ENCODE results near the gene FOXN4.

Gene FOXN4

DNA sequence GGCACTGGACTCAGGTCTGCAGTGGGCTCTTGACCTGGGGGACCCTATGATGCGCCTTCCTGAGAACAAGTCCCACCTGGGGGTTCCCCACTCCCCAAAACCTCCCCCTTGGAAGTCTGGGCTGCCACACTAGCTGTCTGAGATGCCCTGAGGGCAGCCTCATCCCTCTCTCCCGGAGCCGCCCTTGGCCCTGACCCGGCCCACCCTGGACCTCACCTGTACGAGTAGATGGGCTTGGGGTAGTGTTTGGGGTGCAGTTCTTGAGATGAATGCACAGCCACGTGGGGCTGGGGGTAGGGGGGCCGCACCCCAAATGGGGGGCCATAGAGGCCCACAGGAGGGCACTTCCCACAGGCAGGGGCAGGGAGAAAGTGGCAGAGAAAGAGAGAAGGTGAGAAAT, 21.9 kb downstream of the FOXN4 start:
- no peaks in the 10 kb centered on the region for H3K4me1 Mint-ChIP-seq (ENCODE audit: low read depth in 2 of 2)
- H3K27ac Mint-ChIP-seq, result no peak overlapping the region
- H3K9me3 Mint-ChIP-seq, result no peaks in the 10 kb centered on the region
- no peaks in the 10 kb centered on the region for H3K36me3 Mint-ChIP-seq (ENCODE audit: insufficient read depth)
- peaks cover 19 to 59% of the 10 kb centered on the region in 2 donors for H3K27me3 Mint-ChIP-seq
- no peak for DNase-seq
- ATAC-seq (replicated peaks), result no peak
- no peak overlapping the region for H3K4me3 Mint-ChIP-seq

DNA sequence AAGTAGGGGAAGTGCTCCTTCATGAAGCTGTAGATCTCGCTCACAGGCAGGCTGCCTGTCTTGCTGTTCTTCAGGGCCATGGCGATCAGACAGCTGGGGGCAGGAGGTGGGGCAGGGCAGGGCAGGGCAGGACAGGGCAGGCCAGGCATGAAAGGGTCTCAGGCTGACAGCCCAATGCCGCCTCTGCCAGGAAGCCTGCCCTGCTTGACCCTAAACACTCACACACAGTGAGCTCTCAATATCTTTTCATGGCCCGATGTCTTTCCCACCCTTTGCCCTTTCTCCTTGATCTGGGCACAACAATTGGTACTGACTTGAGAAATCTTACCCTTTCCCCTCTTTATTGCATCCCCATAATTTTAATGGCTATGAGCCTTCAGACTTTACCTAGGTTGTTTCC, 22.4 kb downstream of the FOXN4 start:
- Mint-ChIP-seq H3K4me3 (no peak overlapping the region), H3K27ac (no peak overlapping the region), H3K27me3 (peaks cover 18 to 54% of the 10 kb centered on the region in 2 donors), H3K36me3 (ENCODE audit: insufficient read depth) (no peaks in the 10 kb centered on the region), H3K9me3 (no peaks in the 10 kb centered on the region), H3K4me1 (ENCODE audit: low read depth in 2 of 2) (no peaks in the 10 kb centered on the region)
- DNase-seq (no peak), ATAC-seq (replicated peaks) (no peak)

DNA sequence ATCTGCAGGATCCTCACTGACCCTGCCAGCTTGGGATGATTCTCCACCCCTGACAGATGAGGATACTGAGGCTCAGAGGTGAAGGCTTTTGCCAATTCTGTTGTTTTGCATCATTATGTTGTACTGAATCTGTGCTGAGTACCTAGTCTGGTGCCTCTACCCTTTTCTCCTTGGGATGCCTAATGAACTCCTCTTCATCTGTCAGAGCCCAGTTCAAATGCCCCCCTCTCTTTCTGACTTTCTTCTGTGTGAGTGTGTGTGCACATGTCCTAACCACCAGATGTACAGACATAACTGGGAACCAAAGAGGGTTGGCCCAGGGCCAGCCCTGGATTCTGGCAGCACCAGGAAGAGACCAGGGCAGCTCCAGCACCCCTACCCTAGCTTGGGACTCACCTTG, 22.8 kb downstream of the FOXN4 start:
- H3K27ac Mint-ChIP-seq, result no peak overlapping the region
- H3K27me3 Mint-ChIP-seq, result peaks cover 14 to 50% of the 10 kb centered on the region in 2 donors
- ATAC-seq (replicated peaks), result no peak
- H3K4me3 Mint-ChIP-seq, result no peak overlapping the region
- H3K9me3 Mint-ChIP-seq, result no peaks in the 10 kb centered on the region
- no peak for DNase-seq
- no peaks in the 10 kb centered on the region for H3K36me3 Mint-ChIP-seq (ENCODE audit: insufficient read depth)
- H3K4me1 Mint-ChIP-seq (ENCODE audit: low read depth in 2 of 2), result no peaks in the 10 kb centered on the region

DNA sequence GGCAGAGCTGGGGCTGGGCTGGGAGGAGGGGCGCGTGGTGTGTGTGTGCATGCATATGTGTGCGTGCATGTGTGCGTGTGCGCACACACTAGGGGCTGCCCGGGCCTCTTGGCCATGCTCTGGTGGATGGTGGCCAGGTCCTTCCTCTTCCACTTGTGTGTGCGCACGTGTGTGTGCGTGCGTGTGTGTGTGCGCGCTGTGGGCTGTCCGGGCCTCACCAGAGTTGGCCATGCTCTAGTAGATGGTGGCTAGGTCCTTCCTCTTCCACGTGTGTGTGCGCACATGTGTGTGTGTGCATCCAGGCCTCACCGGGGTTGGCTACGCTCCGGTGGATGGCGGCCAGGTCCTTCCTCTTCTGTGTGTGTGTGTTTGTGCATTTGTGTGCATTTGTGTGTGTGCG, 24.7 kb downstream of the FOXN4 start:
- Mint-ChIP-seq H3K9me3 (no peaks in the 10 kb centered on the region), H3K27ac (no peak overlapping the region), H3K4me3 (no peak overlapping the region), H3K36me3 (ENCODE audit: insufficient read depth) (no peaks in the 10 kb centered on the region), H3K4me1 (ENCODE audit: low read depth in 2 of 2) (no peaks in the 10 kb centered on the region), H3K27me3 (peaks cover 13 to 33% of the 10 kb centered on the region in 2 donors)
- no peak for DNase-seq
- ATAC-seq (replicated peaks), result no peak

DNA sequence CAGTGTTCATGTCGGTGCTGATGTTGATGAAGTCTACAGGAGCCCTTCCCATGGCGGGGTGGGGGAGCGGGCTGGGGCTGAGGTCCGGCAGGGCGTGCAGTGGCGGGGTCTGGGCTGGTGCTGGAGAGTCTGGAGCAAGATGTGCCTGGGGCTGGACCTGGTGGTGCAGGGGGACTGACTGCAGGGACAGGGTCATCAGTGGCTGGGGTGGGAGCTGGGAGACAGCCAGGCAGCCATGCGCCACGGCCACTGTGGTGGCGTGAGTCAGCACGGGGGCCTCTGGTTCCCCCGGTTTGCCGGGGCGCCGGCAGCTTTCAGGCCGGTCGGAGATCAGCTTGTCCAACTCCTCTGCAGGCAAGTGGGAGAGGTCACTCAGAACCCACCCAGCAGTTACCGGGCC, 27.6 kb downstream of the FOXN4 start:
- Mint-ChIP-seq H3K9me3 (no peaks in the 10 kb centered on the region), H3K4me1 (ENCODE audit: low read depth in 2 of 2) (peaks cover 0 to 2% of the 10 kb centered on the region in 2 donors), H3K27ac (no peak overlapping the region), H3K27me3 (peaks cover under 1 to 18% of the 10 kb centered on the region in 2 donors), H3K36me3 (ENCODE audit: insufficient read depth) (no peaks in the 10 kb centered on the region), H3K4me3 (no peak overlapping the region)
- no peak for DNase-seq
- ATAC-seq (replicated peaks), result no peak

DNA sequence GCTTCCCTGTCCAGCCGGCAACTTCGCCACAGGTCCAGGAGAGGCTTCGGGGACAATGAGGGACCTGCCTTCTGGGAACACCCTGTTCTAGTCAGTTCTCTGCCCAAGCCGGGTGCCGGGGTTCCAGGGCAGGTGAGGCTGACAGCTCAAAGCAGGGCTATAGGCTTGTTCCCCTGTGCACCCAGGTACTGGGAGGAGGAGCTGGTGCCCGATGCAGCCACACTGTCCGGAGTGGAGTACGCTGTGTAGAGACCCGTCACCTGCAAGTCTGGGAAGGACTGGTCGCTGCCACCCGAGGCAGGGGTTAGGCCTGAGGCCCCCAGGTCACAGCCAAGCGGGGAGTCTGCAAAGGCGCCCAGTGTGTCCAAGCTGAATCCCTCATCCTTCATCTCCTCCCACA, 29.6 kb downstream of the FOXN4 start:
- H3K9me3 Mint-ChIP-seq, result no peaks in the 10 kb centered on the region
- H3K4me3 Mint-ChIP-seq, result no peak overlapping the region
- no peaks in the 10 kb centered on the region for H3K36me3 Mint-ChIP-seq (ENCODE audit: insufficient read depth)
- no peak for ATAC-seq (replicated peaks)
- peak overlapping the region in 1 of 2 donors; percentile 8 for H3K27ac Mint-ChIP-seq
- DNase-seq, result no peak
- peaks cover 0 to 2% of the 10 kb centered on the region in 2 donors for H3K4me1 Mint-ChIP-seq (ENCODE audit: low read depth in 2 of 2)
- H3K27me3 Mint-ChIP-seq, result peaks cover 0 to 35% of the 10 kb centered on the region in 2 donors

DNA sequence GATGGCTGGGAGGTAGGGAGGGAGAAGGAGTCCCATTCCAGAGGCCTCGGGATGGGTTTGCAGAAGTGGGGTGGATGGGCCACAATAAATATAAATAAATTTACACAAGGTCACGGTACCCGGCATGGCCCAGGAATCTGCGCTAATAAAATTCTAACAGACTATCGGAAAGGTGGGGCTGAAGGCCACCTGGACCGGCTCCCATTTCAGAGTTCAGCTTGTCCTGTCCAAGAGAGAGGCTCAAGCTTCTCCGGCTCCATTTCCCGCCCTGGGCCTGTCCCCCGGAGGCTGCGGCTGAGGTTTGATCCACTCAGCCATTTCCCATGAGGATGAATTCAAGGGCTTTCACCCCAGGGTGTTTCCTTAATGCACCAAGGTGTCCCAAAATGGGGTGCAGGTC, 30.2 kb downstream of the FOXN4 start:
- Mint-ChIP-seq H3K4me3 (no peak overlapping the region), H3K27ac (peak overlapping the region in 1 of 2 donors; percentile 8), H3K9me3 (no peaks in the 10 kb centered on the region), H3K27me3 (peaks cover under 1 to 41% of the 10 kb centered on the region in 2 donors), H3K36me3 (ENCODE audit: insufficient read depth) (no peaks in the 10 kb centered on the region), H3K4me1 (ENCODE audit: low read depth in 2 of 2) (peaks cover 0 to 2% of the 10 kb centered on the region in 2 donors)
- DNase-seq (no peak), ATAC-seq (replicated peaks) (no peak)

DNA sequence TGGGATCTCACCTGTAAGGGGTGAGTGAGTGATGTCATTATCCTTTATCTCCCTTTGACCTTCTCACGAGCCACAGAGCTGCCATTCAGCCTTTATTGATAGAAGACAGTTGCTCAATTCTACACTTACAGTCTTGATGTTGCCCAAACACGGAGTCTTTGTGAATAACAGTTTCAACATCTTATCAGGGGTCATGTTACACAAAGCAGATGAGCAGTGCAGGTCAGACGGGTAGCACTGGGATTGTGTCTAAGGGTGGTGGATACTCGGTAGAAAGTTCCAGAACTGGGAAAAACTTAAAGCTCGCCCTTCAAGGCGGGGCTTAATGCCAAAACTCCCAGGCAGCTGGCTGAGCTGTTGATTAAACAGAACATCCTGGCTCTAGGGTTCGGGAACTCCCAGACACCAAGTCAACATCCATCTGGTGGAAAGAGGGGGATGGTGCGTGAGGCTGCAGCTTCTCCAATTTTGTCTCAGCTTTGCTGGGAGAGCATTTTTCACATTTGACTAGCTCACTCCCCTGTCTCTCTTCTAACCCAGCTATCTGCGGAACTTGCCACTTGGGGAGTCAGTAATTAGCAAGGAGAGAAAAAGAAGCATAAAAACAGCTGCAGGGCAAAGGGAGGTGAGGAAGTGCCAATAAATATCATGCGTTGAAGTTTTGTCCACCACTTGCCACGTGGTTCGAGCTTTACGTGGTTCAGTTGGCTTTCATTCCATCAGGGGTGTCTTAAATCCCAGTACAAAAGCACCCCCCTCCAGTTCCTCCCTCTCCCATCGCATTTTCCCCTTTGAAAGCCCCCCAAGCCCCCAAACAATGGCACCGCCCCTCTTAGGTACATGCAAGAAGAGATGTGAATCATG, 31.0 kb downstream of the FOXN4 start:
- peaks cover 0 to 5% of the 10 kb centered on the region in 2 donors for H3K4me1 Mint-ChIP-seq (ENCODE audit: low read depth in 2 of 2)
- no peak overlapping the region for H3K27ac Mint-ChIP-seq
- no peaks in the 10 kb centered on the region for H3K36me3 Mint-ChIP-seq (ENCODE audit: insufficient read depth)
- H3K4me3 Mint-ChIP-seq, result no peak overlapping the region
- no peaks in the 10 kb centered on the region for H3K9me3 Mint-ChIP-seq
- DNase-seq (no peak), ATAC-seq (replicated peaks) (no peak)
- H3K27me3 Mint-ChIP-seq, result peaks cover 8 to 49% of the 10 kb centered on the region in 2 donors

DNA sequence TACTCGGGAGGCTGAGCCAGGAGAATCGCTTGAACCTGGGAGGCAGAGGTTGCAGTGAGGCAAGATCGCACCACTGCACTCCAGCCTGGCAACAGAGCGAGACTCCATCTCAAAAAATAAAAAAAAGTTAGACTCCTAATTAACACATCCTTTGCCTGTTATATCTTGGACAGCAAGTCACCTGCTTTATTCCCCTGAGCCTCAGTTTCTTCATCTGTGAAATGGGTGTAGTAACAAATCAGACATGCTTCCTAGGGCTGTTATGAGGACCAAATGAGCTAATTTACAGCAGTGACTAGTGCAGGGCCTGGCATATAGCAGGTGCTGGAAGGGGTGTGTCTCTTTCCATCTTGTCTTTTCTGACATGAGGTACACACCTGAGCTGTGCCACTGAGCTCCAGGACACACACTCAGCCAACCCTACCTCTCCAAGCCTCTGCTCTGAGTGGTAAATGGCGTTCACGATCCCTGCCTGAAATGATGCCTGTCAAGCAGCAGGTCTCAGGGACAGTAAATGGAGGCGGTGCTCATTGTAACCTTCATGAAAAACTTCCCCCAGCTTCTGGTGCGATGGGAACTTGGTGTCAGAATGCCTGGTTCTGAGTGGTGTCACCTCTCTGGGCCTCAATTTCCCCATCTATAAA, 31.7 kb downstream of the FOXN4 start:
- Mint-ChIP-seq H3K4me1 (ENCODE audit: low read depth in 2 of 2) (peaks cover 0 to 5% of the 10 kb centered on the region in 2 donors), H3K4me3 (no peak overlapping the region), H3K27ac (no peak overlapping the region), H3K27me3 (peaks cover 9 to 55% of the 10 kb centered on the region in 2 donors), H3K9me3 (no peaks in the 10 kb centered on the region), H3K36me3 (ENCODE audit: insufficient read depth) (no peaks in the 10 kb centered on the region)
- ATAC-seq (replicated peaks) (no peak), DNase-seq (no peak)

DNA sequence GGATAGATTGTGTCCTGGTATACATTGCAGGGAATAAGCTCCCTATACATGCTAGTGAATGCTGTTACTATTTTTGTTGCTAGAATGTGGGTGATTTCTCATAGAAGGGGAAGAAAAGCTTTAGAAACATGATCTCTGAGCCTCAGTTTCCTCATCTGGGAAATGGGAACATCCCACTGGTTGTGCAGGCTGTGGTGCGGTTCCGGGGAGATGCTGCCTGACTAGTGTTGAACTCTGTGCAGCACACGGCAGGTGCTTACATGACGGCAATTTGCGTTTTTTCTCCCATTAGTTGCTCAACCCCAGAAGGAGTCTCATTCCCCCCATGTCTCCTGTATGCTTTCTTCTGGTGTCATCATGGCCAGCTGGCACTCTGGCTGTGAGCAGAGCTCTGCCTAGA, 32.9 kb downstream of the FOXN4 start:
- ATAC-seq (replicated peaks), result no peak

DNA sequence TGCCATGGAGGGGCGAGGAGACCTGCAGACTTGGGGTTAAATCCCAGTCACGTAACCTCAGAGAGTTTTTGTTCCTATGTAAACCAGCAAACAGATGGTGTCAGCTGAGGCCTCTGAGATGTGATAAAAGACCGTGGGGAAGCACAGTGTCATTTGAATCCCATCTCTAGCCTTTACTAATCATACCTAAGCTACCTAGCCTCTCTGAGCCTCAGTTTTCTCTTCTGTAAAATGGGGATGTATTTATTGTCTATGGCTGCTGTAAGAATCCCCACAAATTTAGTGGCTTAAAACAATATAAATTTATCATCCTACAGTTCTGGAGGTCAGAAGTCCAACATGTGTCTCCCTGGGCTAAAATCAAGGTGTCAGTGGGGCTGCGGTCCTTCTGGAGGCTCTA, 33.9 kb downstream of the FOXN4 start:
- ATAC-seq (replicated peaks), result no peak
- peaks cover 0 to 5% of the 10 kb centered on the region in 2 donors for H3K4me1 Mint-ChIP-seq (ENCODE audit: low read depth in 2 of 2)
- no peak overlapping the region for H3K4me3 Mint-ChIP-seq
- H3K27me3 Mint-ChIP-seq, result peaks cover 9 to 65% of the 10 kb centered on the region in 2 donors
- H3K36me3 Mint-ChIP-seq (ENCODE audit: insufficient read depth), result no peaks in the 10 kb centered on the region
- no peak overlapping the region for H3K27ac Mint-ChIP-seq
- peaks cover 0 to 7% of the 10 kb centered on the region in 2 donors for H3K9me3 Mint-ChIP-seq
- DNase-seq, result no peak

More for the DNA sequence above, 32.9 kb downstream of the FOXN4 start:
- peaks cover 9 to 63% of the 10 kb centered on the region in 2 donors for H3K27me3 Mint-ChIP-seq
- no peak overlapping the region for H3K4me3 Mint-ChIP-seq
- no peaks in the 10 kb centered on the region for H3K36me3 Mint-ChIP-seq (ENCODE audit: insufficient read depth)
- no peak for DNase-seq
- H3K4me1 Mint-ChIP-seq (ENCODE audit: low read depth in 2 of 2), result peaks cover 0 to 5% of the 10 kb centered on the region in 2 donors
- H3K27ac Mint-ChIP-seq, result no peak overlapping the region
- H3K9me3 Mint-ChIP-seq, result no peaks in the 10 kb centered on the region

DNA sequence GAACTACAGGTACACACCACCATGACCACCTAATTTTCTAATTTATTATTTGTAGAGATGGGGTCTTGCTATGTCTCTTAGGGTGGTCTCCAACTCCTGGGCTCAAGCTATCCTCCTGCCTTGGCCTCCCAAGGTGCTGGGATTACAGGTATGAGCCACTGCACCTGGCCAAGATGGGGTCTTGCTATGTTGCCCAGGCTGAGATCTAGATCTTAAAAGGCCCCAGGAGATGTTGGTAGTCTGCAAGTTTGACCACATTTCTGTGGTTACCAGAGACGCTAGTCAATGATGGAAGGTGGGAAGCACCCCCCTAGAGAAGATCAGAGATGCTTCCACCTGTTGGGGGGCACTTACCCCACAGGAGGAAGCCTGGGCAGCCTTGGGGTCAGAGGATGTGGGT, 34.7 kb downstream of the FOXN4 start:
- no peak overlapping the region for H3K27ac Mint-ChIP-seq
- H3K27me3 Mint-ChIP-seq, result peaks cover 9 to 63% of the 10 kb centered on the region in 2 donors
- no peak for DNase-seq
- no peak for ATAC-seq (replicated peaks)
- H3K36me3 Mint-ChIP-seq (ENCODE audit: insufficient read depth), result no peaks in the 10 kb centered on the region
- H3K9me3 Mint-ChIP-seq, result peaks cover 0 to 10% of the 10 kb centered on the region in 2 donors
- no peak overlapping the region for H3K4me3 Mint-ChIP-seq
- peaks cover 0 to 5% of the 10 kb centered on the region in 2 donors for H3K4me1 Mint-ChIP-seq (ENCODE audit: low read depth in 2 of 2)

DNA sequence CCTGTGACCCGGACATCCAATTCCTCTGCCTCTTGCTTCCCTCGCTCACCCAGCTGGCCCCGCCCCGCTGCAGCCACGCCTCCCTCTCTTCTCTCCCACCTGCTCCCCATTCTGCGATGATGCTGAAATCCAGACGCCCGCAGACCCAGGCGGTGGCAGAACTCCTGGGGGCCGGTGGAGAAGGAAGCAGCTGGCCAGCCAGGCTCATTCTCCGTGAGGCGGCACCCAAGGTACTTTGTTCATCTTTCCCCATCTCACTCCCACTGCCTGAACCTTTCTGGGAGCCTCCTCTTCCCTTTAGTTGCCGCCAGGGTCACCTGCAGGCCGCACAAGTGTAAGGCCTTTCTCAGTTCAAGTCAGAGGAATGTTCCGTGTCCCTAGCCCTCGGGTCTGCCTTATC, 35.7 kb downstream of the FOXN4 start:
- Mint-ChIP-seq H3K27me3 (peaks cover 9 to 55% of the 10 kb centered on the region in 2 donors), H3K9me3 (peaks cover 0 to 10% of the 10 kb centered on the region in 2 donors), H3K4me1 (ENCODE audit: low read depth in 2 of 2) (peaks cover 0 to 5% of the 10 kb centered on the region in 2 donors), H3K27ac (no peak overlapping the region), H3K36me3 (ENCODE audit: insufficient read depth) (no peaks in the 10 kb centered on the region), H3K4me3 (no peak overlapping the region)
- no peak for ATAC-seq (replicated peaks)
- DNase-seq, result no peak

DNA sequence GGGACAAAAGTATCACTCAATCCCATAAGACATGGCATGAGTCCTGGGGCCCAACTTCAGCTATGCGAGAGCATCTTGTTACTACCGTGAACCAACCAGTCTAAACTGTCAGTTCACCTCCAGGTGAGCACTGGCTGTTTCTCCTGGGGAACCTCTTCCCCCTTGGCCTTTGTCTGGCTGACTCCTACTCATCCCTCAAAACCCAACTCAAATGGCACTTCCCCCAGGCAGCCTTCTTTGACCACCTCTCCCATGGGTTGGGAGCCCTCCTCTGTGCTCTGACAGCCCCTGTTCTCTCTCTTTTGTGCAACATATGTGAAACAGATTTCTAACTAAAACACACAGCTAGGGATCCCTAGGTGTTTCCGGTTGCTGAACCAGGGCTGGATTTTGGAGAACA, 37.7 kb downstream of the FOXN4 start:
- Mint-ChIP-seq H3K36me3 (ENCODE audit: insufficient read depth) (no peaks in the 10 kb centered on the region), H3K4me3 (no peak overlapping the region), H3K4me1 (ENCODE audit: low read depth in 2 of 2) (peaks cover 0 to 3% of the 10 kb centered on the region in 2 donors), H3K27me3 (peaks cover 9 to 49% of the 10 kb centered on the region in 2 donors), H3K9me3 (peaks cover 0 to 10% of the 10 kb centered on the region in 2 donors), H3K27ac (no peak overlapping the region)
- no peak for ATAC-seq (replicated peaks)
- no peak for DNase-seq

Measured in effector memory CD8-positive, alpha-beta T cell (primary cell).